Thyroid gland (tissue), 4 donors: Measurements from ENCODE around the gene SRGAP2B.
"Not testable (repeated sequence)": the region's sequence is repeated elsewhere in the genome, so short reads cannot be mapped to it uniquely, and the experiment has no call there.

Source experiments
- CTCF ChIP-seq, 6 experiments: fragments of 200-600 bp in 3 of 6; fragments of 450-650 bp in 3 of 6; sonication (generic) in 3 of 6; IDR thresholded peaks; one replicate each; pipeline ENCODE4 v1.5.1; 2016 to 2019; ENCODE audit warnings: antibody characterized with exemption in 6 of 6, mild to moderate bottlenecking in 2 of 6, inconsistent platforms in 1 of 6, moderate library complexity in 1 of 6
- POLR2A ChIP-seq, 2 donors: fragments of 450-650 bp; IDR thresholded peaks; one replicate each; pipeline ENCODE4 v1.6.1; 2017; ENCODE audit warnings: antibody characterized with exemption in 2 of 2, mild to moderate bottlenecking in 2 of 2, moderate library complexity in 1 of 2

- not testable (repeated sequence) for TF ChIP-seq CTCF, POLR2A (IDR thresholded peaks at IDR 0.05)
Observed at GRCh38 chr1:144927292-144927691, 167.8 kb downstream of the SRGAP2B start.
